Neural cell (in vitro differentiated cells): Measurements from ENCODE around the gene SSR3. TPM values are rescaled to one million over a fixed set of nuclear protein-coding genes. Genes with fewer than 3 reads are reported as not detected.

Experiments used
- H2AFZ ChIP-seq: fragments of 200-600, 300-800 bp; sonication (generic), shearing (Covaris generic); 2 replicates; pipeline ENCODE4 v1.6.0; 2014; ENCODE audit warnings: low read depth, mild to moderate bottlenecking, antibody characterized with exemption, low read length, moderate library complexity
- H3F3A ChIP-seq: fragments of 200-600 bp; shearing (Covaris generic); 2 replicates; pipeline ENCODE4 v1.6.1; 2016; ENCODE audit warnings: mild to moderate bottlenecking, moderate library complexity, mixed read lengths, antibody characterized with exemption, low read length; ENCODE audit not compliant: insufficient read depth, poor library complexity, severe bottlenecking
- H3K27ac ChIP-seq: fragments of 200-600, 300-800 bp; sonication (generic), shearing (Covaris generic); 2 replicates; pipeline ENCODE4 v1.5.1; 2014; ENCODE audit warnings: mild to moderate bottlenecking, low read length, moderate library complexity
- H3K27me3 ChIP-seq: fragments of 300-800, 200-600 bp; sonication (generic), shearing (Covaris generic); 2 replicates; pipeline ENCODE4 v1.6.0; 2014; ENCODE audit warnings: mild to moderate bottlenecking, low read depth, low read length, moderate library complexity; ENCODE audit not compliant: insufficient read depth
- H3K36me3 ChIP-seq: fragments of 300-800, 200-600 bp; sonication (generic), shearing (Covaris generic); 2 replicates; pipeline ENCODE4 v1.5.1; 2014; ENCODE audit warnings: mild to moderate bottlenecking, antibody characterized with exemption, low read length, moderate library complexity; ENCODE audit not compliant: insufficient read depth
- H3K4me2 ChIP-seq: fragments of 300-800, 200-600 bp; sonication (generic), shearing (Covaris generic); 2 replicates; pipeline ENCODE4 v1.6.0; 2014; ENCODE audit warnings: mild to moderate bottlenecking, low read length
- H3K4me3 ChIP-seq: fragments of 300-800, 200-600 bp; sonication (generic), shearing (Covaris generic); 2 replicates; pipeline ENCODE4 v1.5.1; 2014; ENCODE audit warnings: mild to moderate bottlenecking, low read length, moderate library complexity
- H3K79me2 ChIP-seq: fragments of 200-600 bp; shearing (Covaris generic); replicated peaks from 2 replicates; pipeline ENCODE4 v1.6.0; 2014; ENCODE audit warnings: mild to moderate bottlenecking, low read length, moderate library complexity; ENCODE audit not compliant: insufficient read depth
- H3K9ac ChIP-seq: fragments of 300-800, 200-600 bp; sonication (generic), shearing (Covaris generic); 2 replicates; pipeline ENCODE4 v1.6.1; 2016; ENCODE audit warnings: mild to moderate bottlenecking, low read length, mixed read lengths
- H3K9me2 ChIP-seq: fragments of 200-600 bp; shearing (Covaris generic); 2 replicates; pipeline ENCODE4 v1.6.1; 2016; ENCODE audit warnings: mild to moderate bottlenecking, low read length, mixed read lengths; ENCODE audit not compliant: insufficient read depth
- H3K9me3 ChIP-seq: fragments of 200-600, 300-800 bp; sonication (generic), shearing (Covaris generic); 2 replicates; pipeline ENCODE4 v1.6.1; 2016; ENCODE audit warnings: mild to moderate bottlenecking, mixed run types, low read length, moderate library complexity, mixed read lengths
- H4K20me1 ChIP-seq: fragments of 200-600 bp; shearing (Covaris generic); 2 replicates; pipeline ENCODE4 v1.6.1; 2016; ENCODE audit warnings: mild to moderate bottlenecking, mixed run types; ENCODE audit not compliant: insufficient read depth
- EP300 ChIP-seq: fragments of 450-650 bp; conservative IDR thresholded peaks from 2 replicates; pipeline ENCODE4 v1.6.1; 2014; ENCODE audit warnings: antibody characterized with exemption, mild to moderate bottlenecking, moderate library complexity; ENCODE audit not compliant: poor library complexity, severe bottlenecking
- EZH2 ChIP-seq: fragments of 200-600, 300-800 bp; shearing (Covaris generic), sonication (generic); IDR thresholded peaks from 2 replicates; pipeline ENCODE4 v1.6.1; 2014; ENCODE audit warnings: antibody characterized with exemption, low read length, borderline replicate concordance, mild to moderate bottlenecking; ENCODE audit not compliant: insufficient read depth, poor library complexity, severe bottlenecking
- MXI1 ChIP-seq: fragments of 450-650 bp; conservative IDR thresholded peaks from 2 replicates; pipeline ENCODE4 v1.6.1; 2014; ENCODE audit warnings: antibody characterized with exemption, mild to moderate bottlenecking; ENCODE audit not compliant: poor library complexity, severe bottlenecking
- POLR2AphosphoS5 ChIP-seq: IDR thresholded peaks from 2 replicates; pipeline ENCODE4 v1.6.1; 2012
- RAD21 ChIP-seq: fragments of 450-650 bp; conservative IDR thresholded peaks from 2 replicates; pipeline ENCODE4 v1.6.1; 2014; ENCODE audit warnings: antibody characterized with exemption, mild to moderate bottlenecking, moderate library complexity
- SMC3 ChIP-seq: fragments of 450-650 bp; conservative IDR thresholded peaks from 2 replicates; pipeline ENCODE4 v1.6.1; 2014; ENCODE audit warnings: antibody characterized with exemption, mild to moderate bottlenecking, moderate library complexity; ENCODE audit not compliant: poor library complexity
- TAF1 ChIP-seq: IDR thresholded peaks from 2 replicates; pipeline ENCODE4 v1.6.1; 2012; ENCODE audit warnings: low read depth
- polyA plus RNA-seq: library from polyadenylated mRNA; depleted of rRNA; stranded (reverse); fragments of >200 nt; gene quantifications from 2 replicates; pipeline ENCODE4 v1.2.3, GENCODE V29; 2014
- TF ChIP-seq, protein P1 (sequence below): fragments of 450-650 bp; IDR thresholded peaks from 2 replicates; pipeline ENCODE4 v1.5.1; 2014; ENCODE audit warnings: antibody characterized with exemption, mild to moderate bottlenecking, moderate library complexity; ENCODE audit not compliant: poor library complexity, severe bottlenecking
- TF ChIP-seq, protein P2 (sequence below): IDR thresholded peaks from 2 replicates; pipeline ENCODE4 v1.6.1; 2012; ENCODE audit warnings: borderline replicate concordance

Gene SSR3
- polyA plus RNA-seq, 1 donor from 2014 or later = 85.6 TPM

- Histone ChIP-seq H3K9me2 (no peaks in the 10 kb centered on the region), H3K27me3 (no peaks in the 10 kb centered on the region), H4K20me1 (no peaks in the 10 kb centered on the region), H3K4me3 (no peak overlapping the region), H3K27ac (no peak overlapping the region), H2AFZ (no peak overlapping the region), H3K4me2 (no peak overlapping the region), H3K79me2 (no peaks in the 10 kb centered on the region), H3K9ac (no peak overlapping the region), H3K9me3 (no peaks in the 10 kb centered on the region), H3K36me3 (no peaks in the 10 kb centered on the region), H3F3A (no peaks in the 10 kb centered on the region)
- TF ChIP-seq, protein P1, sequence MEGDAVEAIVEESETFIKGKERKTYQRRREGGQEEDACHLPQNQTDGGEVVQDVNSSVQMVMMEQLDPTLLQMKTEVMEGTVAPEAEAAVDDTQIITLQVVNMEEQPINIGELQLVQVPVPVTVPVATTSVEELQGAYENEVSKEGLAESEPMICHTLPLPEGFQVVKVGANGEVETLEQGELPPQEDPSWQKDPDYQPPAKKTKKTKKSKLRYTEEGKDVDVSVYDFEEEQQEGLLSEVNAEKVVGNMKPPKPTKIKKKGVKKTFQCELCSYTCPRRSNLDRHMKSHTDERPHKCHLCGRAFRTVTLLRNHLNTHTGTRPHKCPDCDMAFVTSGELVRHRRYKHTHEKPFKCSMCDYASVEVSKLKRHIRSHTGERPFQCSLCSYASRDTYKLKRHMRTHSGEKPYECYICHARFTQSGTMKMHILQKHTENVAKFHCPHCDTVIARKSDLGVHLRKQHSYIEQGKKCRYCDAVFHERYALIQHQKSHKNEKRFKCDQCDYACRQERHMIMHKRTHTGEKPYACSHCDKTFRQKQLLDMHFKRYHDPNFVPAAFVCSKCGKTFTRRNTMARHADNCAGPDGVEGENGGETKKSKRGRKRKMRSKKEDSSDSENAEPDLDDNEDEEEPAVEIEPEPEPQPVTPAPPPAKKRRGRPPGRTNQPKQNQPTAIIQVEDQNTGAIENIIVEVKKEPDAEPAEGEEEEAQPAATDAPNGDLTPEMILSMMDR = no peak
- no peak for TF ChIP-seq RAD21
- TF ChIP-seq SMC3 = no peak
- no peak for TF ChIP-seq POLR2AphosphoS5
- TF ChIP-seq MXI1 = no peak
- TF ChIP-seq, protein P2, sequence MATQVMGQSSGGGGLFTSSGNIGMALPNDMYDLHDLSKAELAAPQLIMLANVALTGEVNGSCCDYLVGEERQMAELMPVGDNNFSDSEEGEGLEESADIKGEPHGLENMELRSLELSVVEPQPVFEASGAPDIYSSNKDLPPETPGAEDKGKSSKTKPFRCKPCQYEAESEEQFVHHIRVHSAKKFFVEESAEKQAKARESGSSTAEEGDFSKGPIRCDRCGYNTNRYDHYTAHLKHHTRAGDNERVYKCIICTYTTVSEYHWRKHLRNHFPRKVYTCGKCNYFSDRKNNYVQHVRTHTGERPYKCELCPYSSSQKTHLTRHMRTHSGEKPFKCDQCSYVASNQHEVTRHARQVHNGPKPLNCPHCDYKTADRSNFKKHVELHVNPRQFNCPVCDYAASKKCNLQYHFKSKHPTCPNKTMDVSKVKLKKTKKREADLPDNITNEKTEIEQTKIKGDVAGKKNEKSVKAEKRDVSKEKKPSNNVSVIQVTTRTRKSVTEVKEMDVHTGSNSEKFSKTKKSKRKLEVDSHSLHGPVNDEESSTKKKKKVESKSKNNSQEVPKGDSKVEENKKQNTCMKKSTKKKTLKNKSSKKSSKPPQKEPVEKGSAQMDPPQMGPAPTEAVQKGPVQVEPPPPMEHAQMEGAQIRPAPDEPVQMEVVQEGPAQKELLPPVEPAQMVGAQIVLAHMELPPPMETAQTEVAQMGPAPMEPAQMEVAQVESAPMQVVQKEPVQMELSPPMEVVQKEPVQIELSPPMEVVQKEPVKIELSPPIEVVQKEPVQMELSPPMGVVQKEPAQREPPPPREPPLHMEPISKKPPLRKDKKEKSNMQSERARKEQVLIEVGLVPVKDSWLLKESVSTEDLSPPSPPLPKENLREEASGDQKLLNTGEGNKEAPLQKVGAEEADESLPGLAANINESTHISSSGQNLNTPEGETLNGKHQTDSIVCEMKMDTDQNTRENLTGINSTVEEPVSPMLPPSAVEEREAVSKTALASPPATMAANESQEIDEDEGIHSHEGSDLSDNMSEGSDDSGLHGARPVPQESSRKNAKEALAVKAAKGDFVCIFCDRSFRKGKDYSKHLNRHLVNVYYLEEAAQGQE = no peak
- no peak for TF ChIP-seq TAF1
- TF ChIP-seq EP300 = no peak
- no peak for TF ChIP-seq EZH2
Measured at GRCh38 chr3:156535798-156536197, 19.1 kb downstream of the SSR3 start.

- Histone ChIP-seq H3K36me3 (no peaks in the 10 kb centered on the region), H3K4me3 (no peak overlapping the region), H3K27ac (no peak overlapping the region), H2AFZ (no peak overlapping the region), H3K9ac (no peak overlapping the region), H3K27me3 (no peaks in the 10 kb centered on the region), H4K20me1 (no peaks in the 10 kb centered on the region), H3K4me2 (no peak overlapping the region), H3K9me3 (no peaks in the 10 kb centered on the region), H3K9me2 (no peaks in the 10 kb centered on the region), H3F3A (no peaks in the 10 kb centered on the region), H3K79me2 (no peaks in the 10 kb centered on the region)
- TF ChIP-seq POLR2AphosphoS5 (no peak), TAF1 (no peak), MXI1 (no peak), RAD21 (no peak), EP300 (no peak), SMC3 (no peak), EZH2 (no peak)
- TF ChIP-seq, protein P2 = no peak
- TF ChIP-seq, protein P1 = no peak
Measured at GRCh38 chr3:156535162-156535627, 19.7 kb downstream of the SSR3 start.
